H9 (cell line): ENCODE data around the gene CDH24. TPM values are rescaled to one million over a fixed set of nuclear protein-coding genes. Genes with fewer than 3 reads are reported as not detected.
A peak's percentile ranks its signal among the peaks of the same experiment; 100 is the strongest.

Experiments
- DNase-seq: peaks from one replicate; pipeline ENCODE4 v3.0.0-alpha.2; 2017
- H2AFZ ChIP-seq: one replicate; pipeline ENCODE4 v1.6.1; 2013; ENCODE audit warnings: mild to moderate bottlenecking, low read length, control low read depth, moderate library complexity
- H2AK5ac ChIP-seq: 2 replicates; pipeline ENCODE4 v1.6.1; 2013; ENCODE audit warnings: low read length, control low read depth, mixed read lengths; ENCODE audit not compliant: insufficient read length
- H2BK120ac ChIP-seq: one replicate; pipeline ENCODE4 v1.6.1; 2013; ENCODE audit warnings: low read depth, mild to moderate bottlenecking, low read length, control low read depth, inconsistent platforms; ENCODE audit not compliant: poor library complexity, severe bottlenecking
- H2BK12ac ChIP-seq: 2 replicates; pipeline ENCODE4 v1.6.1; 2013; ENCODE audit warnings: low read length, control low read depth, mixed read lengths, low read depth; ENCODE audit not compliant: insufficient read length
- H2BK15ac ChIP-seq: 2 replicates; pipeline ENCODE4 v1.6.1; 2013; ENCODE audit warnings: low read depth, low read length, control low read depth
- H2BK20ac ChIP-seq: one replicate; pipeline ENCODE4 v1.6.1; 2013; ENCODE audit warnings: low read depth, mild to moderate bottlenecking, low read length, control low read depth, inconsistent platforms; ENCODE audit not compliant: poor library complexity, severe bottlenecking
- H2BK5ac ChIP-seq: 2 replicates; pipeline ENCODE4 v1.6.1; 2013; ENCODE audit warnings: low read length, control low read depth, mixed read lengths; ENCODE audit not compliant: insufficient read length
- H3K14ac ChIP-seq: 2 replicates; pipeline ENCODE4 v1.6.1; 2013; ENCODE audit warnings: low read length, control low read depth; ENCODE audit not compliant: insufficient read depth
- H3K18ac ChIP-seq: 2 replicates; pipeline ENCODE4 v1.6.1; 2013; ENCODE audit warnings: low read depth, mild to moderate bottlenecking, mixed read lengths, low read length, control low read depth; ENCODE audit not compliant: insufficient read length
- H3K23ac ChIP-seq: 2 replicates; pipeline ENCODE4 v1.6.1; 2013; ENCODE audit warnings: low read length, control low read depth, mixed read lengths, low read depth; ENCODE audit not compliant: insufficient read length
- H3K23me2 ChIP-seq: 2 replicates; pipeline ENCODE4 v1.6.1; 2013; ENCODE audit warnings: low read depth, mild to moderate bottlenecking, mixed read lengths, low read length, control low read depth; ENCODE audit not compliant: insufficient read length, poor library complexity, severe bottlenecking
- H3K27ac ChIP-seq: 2 replicates; pipeline ENCODE4 v1.5.1; 2013; ENCODE audit warnings: low read length, control low read depth, mixed read lengths, low read depth; ENCODE audit not compliant: insufficient read length
- H3K27me3 ChIP-seq: 2 replicates; pipeline ENCODE4 v1.6.1; 2013; ENCODE audit warnings: low read length, control low read depth, inconsistent platforms; ENCODE audit not compliant: insufficient read depth
- H3K4ac ChIP-seq: 2 replicates; pipeline ENCODE4 v1.6.1; 2013; ENCODE audit warnings: low read depth, mild to moderate bottlenecking, control low read depth, inconsistent platforms, low read length, moderate library complexity
- H3K4me1 ChIP-seq: 2 replicates; pipeline ENCODE4 v1.6.1; 2013; ENCODE audit warnings: low read length, control low read depth, inconsistent platforms; ENCODE audit not compliant: insufficient read depth
- H3K4me2 ChIP-seq: 2 replicates; pipeline ENCODE4 v1.6.1; 2013; ENCODE audit warnings: low read length, control low read depth, mixed read lengths; ENCODE audit not compliant: insufficient read length, insufficient read depth
- H3K56ac ChIP-seq: 2 replicates; pipeline ENCODE4 v1.6.1; 2013; ENCODE audit warnings: low read depth, mild to moderate bottlenecking, mixed read lengths, low read length, control low read depth; ENCODE audit not compliant: insufficient read length
- H3K79me1 ChIP-seq: 2 replicates; pipeline ENCODE4 v1.6.1; 2013; ENCODE audit warnings: low read depth, mild to moderate bottlenecking, moderate library complexity, low read length, control low read depth, inconsistent platforms; ENCODE audit not compliant: insufficient read depth, poor library complexity, severe bottlenecking
- H3K79me2 ChIP-seq: 2 replicates; pipeline ENCODE4 v1.6.1; 2013; ENCODE audit warnings: low read length, control low read depth, inconsistent platforms; ENCODE audit not compliant: insufficient read depth
- H3K9ac ChIP-seq: 2 replicates; pipeline ENCODE4 v1.6.1; 2013; ENCODE audit warnings: low read length, control low read depth, mixed read lengths; ENCODE audit not compliant: insufficient read length; ENCODE audit errors: extremely low read depth
- H3K9me3 ChIP-seq: one replicate; pipeline ENCODE4 v1.6.1; 2013; ENCODE audit warnings: low read depth, low read length, inconsistent platforms; ENCODE audit not compliant: control insufficient read depth
- H3T11ph ChIP-seq: one replicate; pipeline ENCODE4 v1.6.1; 2013; ENCODE audit warnings: mild to moderate bottlenecking, low read length, control low read depth, inconsistent platforms
- H4K20me1 ChIP-seq: one replicate; pipeline ENCODE4 v1.6.1; 2013; ENCODE audit not compliant: control insufficient read depth, insufficient read length, insufficient read depth
- H4K5ac ChIP-seq: 2 replicates; pipeline ENCODE4 v1.6.1; 2013; ENCODE audit warnings: low read depth, mild to moderate bottlenecking, mixed read lengths, low read length, control low read depth; ENCODE audit not compliant: insufficient read length
- H4K8ac ChIP-seq: replicated peaks from 2 replicates; pipeline ENCODE4 v1.6.1; 2013; ENCODE audit warnings: low read length, control low read depth, mixed read lengths, low read depth; ENCODE audit not compliant: insufficient read length
- H4K91ac ChIP-seq: 2 replicates; pipeline ENCODE4 v1.6.1; 2013; ENCODE audit warnings: low read depth, mild to moderate bottlenecking, moderate library complexity, mixed read lengths, low read length, control low read depth; ENCODE audit not compliant: insufficient read length
- H3K27ac Mint-ChIP-seq, 3 experiments: 2 replicates in 2 of 3; 3 replicates in 1 of 3; pipeline ENCODE4 v1.8.0; 2020 to 2021; ENCODE audit warnings: mixed read lengths in 3 of 3, mild to moderate bottlenecking in 1 of 3, moderate library complexity in 1 of 3
- H3K27me3 Mint-ChIP-seq: 2 replicates; pipeline ENCODE4 v1.8.0; 2021; ENCODE audit warnings: low read depth, mild to moderate bottlenecking, moderate library complexity, mixed read lengths
- H3K36me3 Mint-ChIP-seq, 3 experiments: 2 replicates in 2 of 3; 3 replicates in 1 of 3; pipeline ENCODE4 v1.8.0; 2020 to 2021; ENCODE audit warnings: low read depth in 3 of 3, mixed read lengths in 3 of 3; ENCODE audit not compliant: insufficient read depth in 1 of 3
- H3K4me1 Mint-ChIP-seq, 2 experiments: 2 replicates each; pipeline ENCODE4 v1.8.0; 2020; ENCODE audit warnings: mixed read lengths in 2 of 2
- H3K4me3 Mint-ChIP-seq, 2 experiments: 2 replicates in 1 of 2; 3 replicates in 1 of 2; pipeline ENCODE4 v1.8.0; 2020 to 2021; ENCODE audit warnings: mild to moderate bottlenecking in 2 of 2, mixed read lengths in 2 of 2, moderate library complexity in 1 of 2
- H3K9me3 Mint-ChIP-seq, 2 experiments: 2 replicates in 1 of 2; 3 replicates in 1 of 2; pipeline ENCODE4 v1.8.0; 2020; ENCODE audit warnings: mild to moderate bottlenecking in 2 of 2, mixed read lengths in 2 of 2, moderate library complexity in 1 of 2
- CTCF ChIP-seq: fragments of 200-600 bp; sonication (generic); conservative IDR thresholded peaks from 3 replicates; pipeline ENCODE4 v1.8.0; 2021; ENCODE audit warnings: antibody characterized with exemption, mild to moderate bottlenecking
- WGBS: extraction: QIAGEN DNeasy Blood & Tissue Kit; methylation state at CpG from one replicate; pipeline ENCODE4 v1.1.7; 2013; ENCODE audit warnings: missing lambda C conversion rate, low lambda C conversion rate, mixed read lengths; ENCODE audit not compliant: insufficient read length; ENCODE audit errors: extremely low coverage; 5-methylcytosine and 5-hydroxymethylcytosine counted together
- total RNA-seq: library from RNA; stranded (reverse); gene quantifications from 2 replicates; pipeline ENCODE4 v1.2.1, GENCODE V29; 2021

The CDH24 gene
- total RNA-seq, 1 experiment from 2014 or later: 16.7 TPM

- no peaks in the 10 kb centered on the region; the same call in 1 of the 2 replicates for H3K4me1 ChIP-seq
- H3T11ph ChIP-seq: no peak overlapping the region
- no peak for DNase-seq
- no peaks in the 10 kb centered on the region for H3K27me3 ChIP-seq
- H3K79me2 ChIP-seq: no peaks in the 10 kb centered on the region
- H3K56ac ChIP-seq: no peak overlapping the region
- no peaks in the 10 kb centered on the region for H4K20me1 ChIP-seq
- H3K27me3 Mint-ChIP-seq: peaks cover 27% of the 10 kb centered on the region
- H3K4me1 Mint-ChIP-seq: peaks cover 42 to 46% of the 10 kb centered on the region in 2 experiments
- no peak overlapping the region for H2BK120ac ChIP-seq
- H3K23ac ChIP-seq: no peak overlapping the region
- H3K18ac ChIP-seq: no peak overlapping the region
- peaks cover 0 to 3% (median 0%) of the 10 kb centered on the region in 3 experiments; a peak in 1 of 7 replicates for H3K36me3 Mint-ChIP-seq
- no peak overlapping the region for H3K27ac ChIP-seq
- peak overlapping the region in 1 of 3 experiments; percentile 49; a peak in 1 of 7 replicates for H3K27ac Mint-ChIP-seq
- no peak overlapping the region for H4K5ac ChIP-seq
- no peak overlapping the region for H4K91ac ChIP-seq
- H3K4me3 Mint-ChIP-seq: peak overlapping the region in 1 of 2 experiments; percentile 17; a peak in 1 of 5 replicates
- H2BK5ac ChIP-seq: no peak overlapping the region
- no peak for TF ChIP-seq CTCF
- no peak overlapping the region; the same call in 1 of the 2 replicates for H2BK15ac ChIP-seq
- no peaks in the 10 kb centered on the region for H3K9me3 ChIP-seq
- no peaks in the 10 kb centered on the region for H3K79me1 ChIP-seq
- no peak overlapping the region for H4K8ac ChIP-seq
- no peak overlapping the region for H3K9ac ChIP-seq
- H2BK12ac ChIP-seq: no peak overlapping the region
- no peak overlapping the region for H3K4ac ChIP-seq
- no peaks in the 10 kb centered on the region for H3K23me2 ChIP-seq
- H3K9me3 Mint-ChIP-seq: peaks cover 8 to 9% of the 10 kb centered on the region in 2 experiments
- no peak overlapping the region for H2AK5ac ChIP-seq
- no peak overlapping the region for H3K4me2 ChIP-seq
- H2BK20ac ChIP-seq: no peak overlapping the region
- WGBS: no CpG with 5 or more reads among the region's 4 CpGs
- H2AFZ ChIP-seq: no peak overlapping the region
- no peak overlapping the region for H3K14ac ChIP-seq
Observed at GRCh38 chr14:23105348-23105824, 48.1 kb upstream of the CDH24 start.
